ENCODE results near the gene LHX4.

Gene LHX4

GRCh38 chr1:180229483-180230415, at the start of gene LHX4:
Gene LHX4, plus strand, starts transcription at chr1:180230264. Its CDS starts 266 bp downstream, at chr1:180230530.
- peak in 1 of 2 experiments; percentile 47 for DNase-seq

GRCh38 chr1:180181048-180181447, 49.0 kb upstream of the LHX4 start:
- DNase-seq = peak in 1 of 2 experiments; percentile 15

- no peak for DNase-seq
Measured at GRCh38 chr1:180181996-180182642, 47.9 kb upstream of the LHX4 start.

- no peak for DNase-seq
Measured at GRCh38 chr1:180182643-180183311, 47.3 kb upstream of the LHX4 start.

- DNase-seq = no peak
Measured at GRCh38 chr1:180183426-180183825, 46.6 kb upstream of the LHX4 start.

GRCh38 chr1:180184041-180184440, 46.0 kb upstream of the LHX4 start:
- no peak for DNase-seq

GRCh38 chr1:180185281-180185680, 44.8 kb upstream of the LHX4 start:
- no peak for DNase-seq

GRCh38 chr1:180185971-180186645, 44.0 kb upstream of the LHX4 start:
- no peak for DNase-seq

- DNase-seq = no peak
Measured at GRCh38 chr1:180186831-180187230, 43.2 kb upstream of the LHX4 start.

GRCh38 chr1:180187626-180188025, 42.4 kb upstream of the LHX4 start:
- DNase-seq = no peak

- peak; percentile 3 to 44 for DNase-seq
Measured at GRCh38 chr1:180188091-180188506, 42.0 kb upstream of the LHX4 start.

GRCh38 chr1:180188684-180189175, 41.3 kb upstream of the LHX4 start:
- DNase-seq = no peak

GRCh38 chr1:180190091-180190490, 40.0 kb upstream of the LHX4 start:
- no peak for DNase-seq

GRCh38 chr1:180192172-180192571, 37.9 kb upstream of the LHX4 start:
- no peak for DNase-seq

GRCh38 chr1:180193141-180194047, 36.7 kb upstream of the LHX4 start:
- no peak for DNase-seq

- no peak for DNase-seq
Measured at GRCh38 chr1:180194048-180194425, 36.0 kb upstream of the LHX4 start.

GRCh38 chr1:180194546-180195207, 35.4 kb upstream of the LHX4 start:
- DNase-seq = no peak

GRCh38 chr1:180195401-180195800, 34.7 kb upstream of the LHX4 start:
- no peak for DNase-seq

GRCh38 chr1:180195916-180196315, 34.1 kb upstream of the LHX4 start:
- DNase-seq = no peak

- DNase-seq = no peak
Measured at GRCh38 chr1:180196436-180197003, 33.5 kb upstream of the LHX4 start.

- no peak for DNase-seq
Measured at GRCh38 chr1:180197231-180197630, 32.8 kb upstream of the LHX4 start.
